HG03095 (cell line): ENCODE data around the gene KCNA2.

Source experiments
- ATAC-seq: cut with Tn5 transposase; IDR thresholded peaks from one replicate; pipeline ENCODE4 v1.9.1; 2021; ENCODE audit warnings: moderate library complexity; ENCODE audit not compliant: unreplicated experiment

Gene KCNA2

DNA sequence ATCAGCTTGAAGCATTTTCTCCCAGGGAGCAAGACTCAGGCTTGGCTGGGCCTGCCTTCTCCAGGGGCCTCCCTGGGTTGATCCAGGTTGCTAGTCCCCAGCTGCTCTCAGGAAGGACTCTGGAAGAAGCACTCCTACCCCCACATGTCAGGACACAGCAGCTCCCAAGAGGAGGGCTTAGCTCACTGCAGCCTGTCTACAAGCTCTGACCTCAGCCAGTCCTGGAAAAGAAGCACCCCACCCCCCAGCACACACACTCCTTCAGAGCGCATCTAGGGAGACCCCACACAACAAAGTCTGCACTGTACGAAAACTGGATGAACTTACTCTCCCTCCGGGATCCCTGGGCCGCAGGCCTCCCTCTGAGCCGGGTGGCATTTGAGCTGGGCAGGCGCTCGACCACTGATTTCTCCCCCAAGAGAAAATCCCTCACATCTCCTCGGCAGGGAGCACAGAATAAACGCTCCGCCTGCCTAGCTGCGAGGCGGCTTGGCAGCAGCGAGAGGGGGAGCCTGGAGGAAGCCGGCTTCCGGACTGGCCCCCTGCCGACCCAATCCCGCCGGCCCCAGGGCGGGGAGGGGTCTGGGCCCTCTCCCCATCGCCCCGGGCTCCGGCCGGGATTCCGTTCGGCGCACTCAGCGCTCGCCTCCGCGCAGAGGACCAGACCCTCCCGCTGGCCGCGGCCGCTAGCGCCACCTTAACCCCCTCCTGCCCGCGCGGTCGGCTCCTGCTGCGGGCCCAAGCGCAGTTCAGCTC is at the start of gene KCNA2:
TSS of gene KCNA2 (minus strand) at position 458 of the 756 bp plus-strand sequence. CDS start 1,576 bp downstream, outside the sequence.
- no peak for ATAC-seq

DNA sequence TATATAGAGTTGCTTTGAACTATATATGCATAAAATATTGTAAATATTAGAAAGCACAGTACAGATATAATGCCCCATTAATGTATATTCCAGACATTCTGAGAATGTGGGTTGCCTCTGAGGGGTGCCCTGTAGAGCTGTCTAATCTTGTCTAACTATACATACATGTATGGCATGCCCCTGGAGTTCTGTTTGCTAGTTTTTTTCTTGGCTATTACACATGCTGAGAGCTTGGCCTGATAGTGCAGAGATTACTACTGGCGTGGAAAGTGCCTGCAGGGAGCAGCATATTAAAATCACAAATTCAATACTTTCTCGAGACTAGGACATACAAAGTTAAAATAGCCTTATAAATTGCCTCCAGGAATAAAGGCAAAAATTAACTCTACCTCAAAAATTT is 44.5 kb upstream of the KCNA2 start:
- no peak for ATAC-seq

GRCh38 chr1:110648417-110648816 is 42.3 kb upstream of the KCNA2 start:
- ATAC-seq, result no peak

DNA sequence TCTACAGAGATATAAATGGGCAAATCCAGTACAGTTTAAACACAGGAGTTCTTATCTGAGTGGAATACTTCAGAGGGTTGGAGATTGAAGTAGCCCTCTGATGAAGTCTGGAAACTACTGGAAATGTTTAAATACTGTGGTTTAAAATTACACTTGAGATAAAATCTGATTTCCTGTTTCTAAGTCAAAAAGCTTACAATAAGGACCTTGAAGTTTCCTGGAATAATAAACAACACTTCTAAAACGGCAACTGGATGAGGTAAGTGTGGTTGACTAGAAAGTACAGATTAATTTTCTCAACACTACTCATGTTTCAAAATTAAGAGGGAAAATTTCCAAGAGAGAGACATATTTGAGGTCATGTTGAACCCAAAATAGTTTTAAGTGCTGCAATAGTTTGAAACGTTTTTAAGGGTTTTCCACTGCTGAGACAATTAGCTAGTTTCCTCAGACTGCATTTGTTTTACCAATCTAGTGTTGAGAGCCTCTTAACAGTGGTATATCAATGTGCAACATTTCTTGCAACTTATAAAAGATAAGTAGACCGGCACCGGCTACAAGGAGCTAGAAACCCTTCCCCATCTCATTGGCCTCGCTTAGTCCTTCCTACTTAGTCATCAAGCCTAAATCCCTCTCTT is 41.2 kb upstream of the KCNA2 start:
- no peak for ATAC-seq

GRCh38 chr1:110645821-110646735 is 39.9 kb upstream of the KCNA2 start:
- ATAC-seq, result no peak

DNA sequence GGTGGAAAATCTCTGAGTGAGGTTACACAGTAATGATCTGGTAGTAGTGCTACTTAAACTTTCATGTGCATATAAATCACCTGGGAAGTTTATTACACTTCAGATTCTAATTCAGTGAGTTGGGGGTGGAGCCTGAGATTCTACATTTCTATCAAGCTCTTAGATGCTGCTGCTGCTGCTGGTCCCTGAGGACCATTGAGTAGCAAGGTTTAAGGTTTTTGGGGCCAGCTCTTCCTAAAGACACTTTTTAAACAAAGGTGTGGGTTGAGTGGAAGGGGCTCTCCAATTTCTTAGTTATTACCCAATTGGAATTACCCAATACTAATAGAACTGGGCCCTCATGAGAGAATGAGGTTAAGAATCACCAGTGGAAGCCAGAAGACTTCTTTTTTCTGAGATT is 39.1 kb upstream of the KCNA2 start:
- ATAC-seq, result no peak

DNA sequence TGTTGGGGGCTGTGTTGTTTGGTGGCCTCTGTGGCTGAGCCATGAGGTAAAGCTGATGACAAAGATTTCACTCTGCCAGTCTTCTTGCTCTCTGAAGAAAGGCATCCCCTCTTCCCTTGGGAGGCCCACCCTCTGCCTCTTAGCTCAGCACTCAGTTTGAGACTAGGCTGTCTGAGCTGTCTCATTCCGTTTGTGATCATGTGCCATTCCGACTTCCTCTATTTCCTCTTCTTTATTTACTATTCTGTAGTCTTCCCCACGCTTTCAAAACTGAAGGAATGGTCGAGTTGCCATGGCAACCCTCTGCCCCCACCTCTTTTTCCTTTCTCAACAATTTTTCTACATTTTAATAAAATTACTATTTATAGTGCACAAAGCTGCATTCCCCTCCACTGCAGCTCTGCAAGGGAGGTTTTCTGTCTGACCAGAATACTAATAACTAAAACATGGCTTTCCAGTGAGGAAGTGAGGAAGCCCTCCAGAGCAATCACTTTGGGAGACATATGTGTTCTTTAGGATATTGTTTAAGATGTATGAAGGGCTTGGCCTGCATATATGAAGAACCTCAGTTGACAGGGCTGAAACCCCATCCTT is 37.8 kb upstream of the KCNA2 start:
- ATAC-seq, result no peak

GRCh38 chr1:110639724-110640386 is 33.7 kb upstream of the KCNA2 start:
- no peak for ATAC-seq

DNA sequence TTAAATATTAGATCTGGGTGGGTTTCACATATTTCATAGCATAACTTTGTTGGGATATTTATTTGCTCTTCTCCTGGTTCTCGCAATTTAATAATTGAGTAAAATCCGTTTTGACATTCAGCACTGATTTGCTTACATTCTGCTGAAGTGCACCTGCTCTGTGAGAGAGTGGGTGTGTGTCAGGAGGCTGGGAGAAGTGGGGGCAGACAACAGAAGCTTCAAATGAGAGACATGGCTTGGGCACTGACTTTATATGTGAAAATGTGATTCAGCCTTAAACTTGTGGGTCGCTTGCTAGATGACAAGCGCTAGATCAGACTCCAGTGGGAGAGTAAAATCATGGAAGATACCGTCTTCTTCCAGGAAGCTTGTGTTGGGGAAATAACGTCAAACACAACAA is 32.4 kb upstream of the KCNA2 start:
- ATAC-seq, result no peak

GRCh38 chr1:110638058-110638457 is 31.9 kb upstream of the KCNA2 start:
- no peak for ATAC-seq

DNA sequence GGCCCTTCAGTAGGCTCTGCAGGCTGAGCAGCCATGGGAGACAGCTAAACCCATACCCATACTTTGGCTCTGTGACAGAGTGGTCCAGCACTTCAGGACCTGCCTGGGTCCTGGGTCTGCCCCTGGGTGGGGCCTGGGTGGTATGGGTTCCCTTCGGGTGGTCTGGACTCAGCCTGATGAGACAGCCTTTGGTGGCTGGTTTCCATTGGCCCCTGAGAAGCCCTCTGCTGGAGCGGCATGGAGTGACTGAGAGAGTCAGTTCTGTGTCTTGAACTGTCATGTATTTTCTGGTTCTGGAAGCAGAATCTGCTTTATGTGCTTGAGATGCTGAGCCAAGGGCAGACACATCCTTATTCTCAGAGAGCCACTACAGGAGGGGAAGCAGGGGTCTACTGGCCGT is 31.3 kb upstream of the KCNA2 start:
- ATAC-seq, result no peak

DNA sequence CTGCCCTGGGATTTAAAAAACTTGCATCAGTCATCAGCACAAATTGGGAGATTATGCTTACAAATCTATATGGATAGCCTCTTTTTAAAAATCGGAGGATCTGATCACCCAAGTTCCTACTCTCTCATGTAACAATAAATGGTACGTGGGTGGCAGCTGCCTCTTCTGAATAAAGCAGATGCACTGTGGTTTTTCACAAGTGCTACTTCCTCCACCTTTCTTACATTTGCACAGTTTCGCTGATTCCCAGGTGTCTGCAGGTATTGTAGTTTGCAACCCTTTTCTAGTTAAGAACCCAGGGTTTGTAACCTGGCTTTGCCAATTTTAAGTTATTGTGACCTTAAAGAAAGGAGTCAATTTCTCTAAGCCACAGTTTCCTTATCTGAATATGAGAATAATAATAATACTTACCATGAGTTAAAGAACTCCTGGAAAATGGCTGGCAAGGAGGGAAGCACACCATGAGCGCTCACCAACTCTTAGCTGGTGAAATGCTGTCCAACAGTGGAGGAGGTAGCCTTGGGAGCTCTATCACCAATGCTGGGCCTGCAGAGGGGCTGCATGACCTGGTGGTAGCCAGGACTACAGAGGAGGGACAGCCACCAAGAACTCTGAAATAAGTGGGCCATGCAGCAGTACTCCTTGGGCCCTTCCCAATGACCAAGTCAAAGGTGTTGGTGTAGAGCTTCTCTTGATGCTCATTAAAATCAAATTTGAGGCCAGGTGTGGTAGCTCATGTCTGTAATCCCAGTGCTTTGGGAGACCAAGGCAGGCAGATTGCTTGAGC is 30.2 kb upstream of the KCNA2 start:
- no peak for ATAC-seq

DNA sequence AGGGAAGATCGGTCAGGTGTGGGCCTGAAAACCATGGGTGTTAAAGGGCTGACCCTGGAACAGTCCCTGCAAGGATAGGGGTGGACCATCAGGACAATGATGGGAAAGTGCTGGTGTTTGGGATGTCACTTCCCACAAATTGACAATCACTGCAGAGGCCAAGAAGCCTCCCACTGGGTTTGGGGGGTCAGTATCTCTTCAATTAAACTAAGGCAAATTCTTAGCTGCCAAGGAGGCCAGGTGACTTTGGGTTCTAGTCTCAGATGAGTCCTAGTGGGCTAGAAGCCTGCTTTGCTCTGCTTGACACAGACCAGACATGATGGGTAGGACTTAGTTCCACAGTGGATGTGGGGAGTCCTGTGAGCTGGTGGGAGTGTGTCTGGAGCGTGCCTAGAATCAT is 29.3 kb upstream of the KCNA2 start:
- no peak for ATAC-seq

- ATAC-seq, result peak; percentile 70
Observed at GRCh38 chr1:110634455-110635311, 28.5 kb upstream of the KCNA2 start.

GRCh38 chr1:110634086-110634454 is 27.9 kb upstream of the KCNA2 start:
- ATAC-seq, result no peak

- no peak for ATAC-seq
Observed at GRCh38 chr1:110633646-110634030, 27.5 kb upstream of the KCNA2 start.

DNA sequence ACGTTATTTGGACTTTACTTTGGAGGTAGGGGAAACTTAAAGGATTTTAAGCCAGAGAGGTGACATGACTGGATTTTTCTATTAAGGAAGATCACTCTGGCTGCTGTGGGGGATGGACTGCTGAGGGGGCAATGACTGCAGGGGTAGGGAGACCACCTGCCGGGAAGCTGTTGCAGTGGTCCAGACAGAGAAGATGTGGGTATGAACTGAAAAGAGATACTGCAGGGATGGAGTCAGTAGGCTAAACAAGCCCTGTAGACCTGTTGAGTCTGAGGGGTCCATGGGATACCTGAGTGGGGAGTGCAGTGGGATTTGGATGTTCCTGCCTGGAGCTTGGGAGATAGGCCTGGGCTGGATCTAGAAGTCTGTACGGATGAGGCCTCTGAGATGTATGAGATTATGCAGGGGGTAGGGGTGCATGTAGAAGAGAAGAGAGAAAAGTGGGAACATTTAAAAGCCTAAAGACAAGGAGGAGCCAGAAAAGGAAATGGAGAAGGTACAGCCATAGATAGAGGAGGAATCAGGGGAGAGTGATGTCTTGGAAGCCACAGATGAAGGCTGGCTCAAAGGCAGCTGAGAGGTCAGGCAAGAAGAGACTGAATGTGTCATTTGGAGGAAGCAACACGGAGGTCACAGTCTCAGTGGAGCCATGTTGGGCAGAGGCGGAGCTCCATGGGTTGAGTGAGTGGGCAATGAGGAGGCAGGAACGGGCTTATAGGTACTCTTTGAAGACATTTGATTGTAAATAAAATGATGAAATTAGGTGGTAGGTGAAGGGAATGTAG is 25.9 kb upstream of the KCNA2 start:
- no peak for ATAC-seq
